ENCODE measurements around the gene MAST4.

DNA sequence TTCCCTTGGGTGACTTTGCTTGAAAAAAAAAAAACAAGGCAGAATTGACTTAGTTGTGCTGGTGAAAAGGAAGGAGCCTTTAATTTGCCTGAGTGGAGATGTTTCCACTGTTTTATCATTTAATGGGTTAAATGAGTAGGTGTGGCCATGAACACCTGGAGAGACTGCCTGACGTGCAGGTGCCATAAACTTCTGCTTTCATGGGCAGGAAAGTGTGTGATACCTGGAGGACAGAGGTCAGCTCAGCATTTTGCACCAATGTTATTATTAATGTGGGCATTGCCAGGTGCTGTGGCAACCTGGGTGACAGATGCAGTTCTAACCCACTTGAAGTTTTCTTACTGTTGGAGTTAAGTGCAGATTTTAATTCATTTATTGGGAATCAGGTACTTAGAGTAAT is 455.0 kb downstream of the MAST4 start:
- TF ChIP-seq, protein P1, sequence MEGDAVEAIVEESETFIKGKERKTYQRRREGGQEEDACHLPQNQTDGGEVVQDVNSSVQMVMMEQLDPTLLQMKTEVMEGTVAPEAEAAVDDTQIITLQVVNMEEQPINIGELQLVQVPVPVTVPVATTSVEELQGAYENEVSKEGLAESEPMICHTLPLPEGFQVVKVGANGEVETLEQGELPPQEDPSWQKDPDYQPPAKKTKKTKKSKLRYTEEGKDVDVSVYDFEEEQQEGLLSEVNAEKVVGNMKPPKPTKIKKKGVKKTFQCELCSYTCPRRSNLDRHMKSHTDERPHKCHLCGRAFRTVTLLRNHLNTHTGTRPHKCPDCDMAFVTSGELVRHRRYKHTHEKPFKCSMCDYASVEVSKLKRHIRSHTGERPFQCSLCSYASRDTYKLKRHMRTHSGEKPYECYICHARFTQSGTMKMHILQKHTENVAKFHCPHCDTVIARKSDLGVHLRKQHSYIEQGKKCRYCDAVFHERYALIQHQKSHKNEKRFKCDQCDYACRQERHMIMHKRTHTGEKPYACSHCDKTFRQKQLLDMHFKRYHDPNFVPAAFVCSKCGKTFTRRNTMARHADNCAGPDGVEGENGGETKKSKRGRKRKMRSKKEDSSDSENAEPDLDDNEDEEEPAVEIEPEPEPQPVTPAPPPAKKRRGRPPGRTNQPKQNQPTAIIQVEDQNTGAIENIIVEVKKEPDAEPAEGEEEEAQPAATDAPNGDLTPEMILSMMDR (IDR thresholded peaks at IDR 0.05; ENCODE audit: low read depth, low read length), result no peak
- TF ChIP-seq EZH2phosphoT487 (IDR thresholded peaks at IDR 0.05; ENCODE audit: low read depth), result no peak

All from OCI-LY3 (cell line).